Activated T-cell treated with anti-CD3 and anti-CD28 coated beads for 24 hours (primary cell): Measurements from ENCODE around the gene NRSN2.
"Not testable (repeated sequence)": the region's sequence is repeated elsewhere in the genome, so short reads cannot be mapped to it uniquely, and the experiment has no call there.

Experiments used
- DNase-seq: peaks from one replicate; pipeline ENCODE4 v3.0.0-alpha.2; 2020; ENCODE audit warnings: low read depth

Gene NRSN2

DNA sequence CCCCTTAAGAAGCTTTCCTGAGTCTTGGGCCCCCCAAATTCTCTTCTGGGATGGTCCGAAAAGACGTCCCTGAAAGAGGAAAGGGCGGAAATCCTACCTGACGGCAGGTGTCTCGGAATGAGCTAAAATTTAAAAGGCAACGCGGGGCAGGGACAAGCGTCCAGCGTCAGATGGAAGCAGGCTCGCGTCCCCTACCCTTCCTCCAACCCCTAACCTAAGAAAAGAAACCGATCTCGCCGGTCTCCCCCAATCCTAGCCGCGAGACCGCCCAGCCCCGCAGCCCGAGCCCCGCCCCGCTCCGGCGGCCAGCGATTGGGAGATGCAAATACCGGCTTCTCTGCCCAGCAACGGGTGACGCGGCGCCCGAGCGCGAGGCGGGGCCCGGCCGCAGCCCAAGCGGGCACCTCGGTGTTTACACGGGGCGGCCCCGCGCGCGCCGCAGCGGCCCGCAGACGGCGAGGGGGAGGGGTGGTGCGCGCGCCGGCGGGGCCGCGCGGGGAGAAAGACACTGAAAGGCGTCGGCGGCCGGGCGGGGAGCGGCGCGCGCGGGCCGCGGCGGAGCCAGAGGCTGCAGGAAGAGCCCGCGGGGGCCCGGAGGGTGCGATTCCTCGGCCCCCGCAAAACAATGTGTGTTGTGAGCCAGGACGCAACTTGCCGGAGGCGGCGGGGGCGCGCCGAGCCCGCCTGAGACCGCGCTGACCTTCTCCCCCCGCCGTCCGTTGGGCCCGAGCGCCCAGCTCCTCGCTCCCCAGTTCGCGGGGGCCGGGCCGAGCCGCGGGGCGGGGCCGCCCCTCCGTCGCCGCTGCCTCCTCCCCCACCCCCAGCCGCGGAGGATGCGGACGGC is 21.6 kb upstream of the NRSN2 start, which contains the start of gene SOX12:
Gene SOX12 (plus strand): TSS at position 508 of the 844 bp plus-strand sequence. CDS start 373 bp downstream, outside the sequence.
- DNase-seq: peak; percentile 94

DNA sequence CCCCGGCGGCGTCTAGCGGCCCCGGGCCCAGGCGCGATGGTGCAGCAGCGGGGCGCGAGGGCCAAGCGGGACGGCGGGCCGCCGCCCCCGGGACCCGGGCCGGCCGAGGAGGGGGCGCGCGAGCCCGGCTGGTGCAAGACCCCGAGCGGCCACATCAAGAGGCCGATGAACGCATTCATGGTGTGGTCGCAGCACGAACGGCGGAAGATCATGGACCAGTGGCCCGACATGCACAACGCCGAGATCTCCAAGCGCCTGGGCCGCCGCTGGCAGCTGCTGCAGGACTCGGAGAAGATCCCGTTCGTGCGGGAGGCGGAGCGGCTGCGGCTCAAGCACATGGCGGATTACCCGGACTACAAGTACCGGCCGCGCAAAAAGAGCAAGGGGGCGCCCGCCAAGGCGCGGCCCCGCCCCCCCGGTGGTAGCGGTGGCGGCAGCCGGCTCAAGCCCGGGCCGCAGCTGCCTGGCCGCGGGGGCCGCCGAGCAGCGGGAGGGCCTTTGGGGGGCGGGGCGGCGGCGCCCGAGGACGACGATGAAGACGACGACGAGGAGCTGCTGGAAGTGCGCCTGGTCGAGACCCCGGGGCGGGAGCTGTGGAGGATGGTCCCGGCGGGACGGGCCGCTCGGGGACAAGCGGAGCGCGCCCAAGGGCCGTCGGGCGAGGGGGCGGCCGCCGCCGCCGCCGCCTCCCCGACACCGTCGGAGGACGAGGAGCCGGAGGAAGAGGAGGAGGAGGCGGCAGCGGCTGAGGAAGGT is 20.8 kb upstream of the NRSN2 start:
- no peak for DNase-seq

DNA sequence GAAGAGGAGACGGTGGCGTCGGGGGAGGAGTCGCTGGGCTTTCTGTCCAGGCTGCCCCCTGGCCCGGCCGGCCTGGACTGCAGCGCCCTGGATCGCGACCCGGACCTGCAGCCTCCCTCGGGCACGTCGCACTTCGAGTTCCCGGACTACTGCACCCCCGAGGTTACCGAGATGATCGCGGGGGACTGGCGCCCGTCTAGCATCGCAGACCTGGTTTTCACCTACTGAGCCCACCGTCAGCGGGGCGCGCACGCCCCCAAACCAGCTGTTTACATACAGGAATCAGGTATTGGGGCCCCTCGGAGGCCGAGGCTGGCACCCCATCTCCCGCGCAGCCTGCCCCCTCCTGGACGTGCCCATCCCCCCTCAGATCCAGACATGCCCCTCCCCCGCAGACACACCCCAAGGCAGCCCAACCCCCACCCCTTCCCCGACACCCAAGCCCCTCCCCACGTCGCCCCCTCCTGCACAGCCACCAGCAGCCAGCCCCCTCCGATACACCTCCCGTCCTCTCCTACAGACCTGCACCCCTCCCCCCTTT is 20.2 kb upstream of the NRSN2 start:
- DNase-seq: peak; percentile 52

DNA sequence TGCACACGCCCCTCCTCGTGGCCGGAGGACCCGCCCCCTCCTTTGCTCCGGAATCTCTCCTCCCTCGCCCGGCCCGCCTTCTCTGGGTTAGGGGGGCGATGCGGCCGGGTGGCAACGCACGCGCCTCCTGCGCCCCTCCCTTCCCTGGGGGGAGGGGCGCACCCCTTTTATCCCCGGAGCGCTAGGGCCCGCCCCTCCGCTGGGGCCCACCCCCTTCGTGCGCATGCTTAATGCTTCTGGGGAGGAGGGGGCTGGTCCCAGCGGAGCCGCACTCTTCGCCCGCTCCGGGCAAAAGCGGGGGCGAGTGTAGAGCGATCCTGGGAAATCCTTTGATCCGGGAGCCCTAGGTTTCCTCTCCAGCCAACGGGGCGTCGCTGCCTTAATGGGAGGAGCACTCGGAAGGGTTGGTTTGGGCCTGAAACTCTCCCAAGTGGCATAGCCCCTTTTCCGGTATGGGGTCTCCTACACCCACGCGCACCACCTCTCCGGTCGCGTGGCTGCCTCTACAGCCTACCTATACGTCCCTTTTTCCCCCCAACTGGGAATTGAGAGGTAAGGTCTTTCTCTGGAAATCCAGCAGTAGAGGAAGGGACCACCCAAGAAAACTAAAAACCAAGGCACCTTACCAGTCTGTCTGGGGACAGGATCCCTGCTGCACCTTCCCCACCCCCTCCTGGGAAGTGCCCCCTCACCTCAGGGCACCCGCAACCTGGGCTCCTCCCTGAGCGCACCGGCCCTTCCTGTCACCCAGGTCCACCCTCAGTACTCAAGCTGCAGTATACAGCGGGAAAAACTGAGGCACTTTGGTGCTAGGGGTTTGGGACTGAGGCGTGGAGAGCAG is 19.5 kb upstream of the NRSN2 start:
- no peak for DNase-seq

DNA sequence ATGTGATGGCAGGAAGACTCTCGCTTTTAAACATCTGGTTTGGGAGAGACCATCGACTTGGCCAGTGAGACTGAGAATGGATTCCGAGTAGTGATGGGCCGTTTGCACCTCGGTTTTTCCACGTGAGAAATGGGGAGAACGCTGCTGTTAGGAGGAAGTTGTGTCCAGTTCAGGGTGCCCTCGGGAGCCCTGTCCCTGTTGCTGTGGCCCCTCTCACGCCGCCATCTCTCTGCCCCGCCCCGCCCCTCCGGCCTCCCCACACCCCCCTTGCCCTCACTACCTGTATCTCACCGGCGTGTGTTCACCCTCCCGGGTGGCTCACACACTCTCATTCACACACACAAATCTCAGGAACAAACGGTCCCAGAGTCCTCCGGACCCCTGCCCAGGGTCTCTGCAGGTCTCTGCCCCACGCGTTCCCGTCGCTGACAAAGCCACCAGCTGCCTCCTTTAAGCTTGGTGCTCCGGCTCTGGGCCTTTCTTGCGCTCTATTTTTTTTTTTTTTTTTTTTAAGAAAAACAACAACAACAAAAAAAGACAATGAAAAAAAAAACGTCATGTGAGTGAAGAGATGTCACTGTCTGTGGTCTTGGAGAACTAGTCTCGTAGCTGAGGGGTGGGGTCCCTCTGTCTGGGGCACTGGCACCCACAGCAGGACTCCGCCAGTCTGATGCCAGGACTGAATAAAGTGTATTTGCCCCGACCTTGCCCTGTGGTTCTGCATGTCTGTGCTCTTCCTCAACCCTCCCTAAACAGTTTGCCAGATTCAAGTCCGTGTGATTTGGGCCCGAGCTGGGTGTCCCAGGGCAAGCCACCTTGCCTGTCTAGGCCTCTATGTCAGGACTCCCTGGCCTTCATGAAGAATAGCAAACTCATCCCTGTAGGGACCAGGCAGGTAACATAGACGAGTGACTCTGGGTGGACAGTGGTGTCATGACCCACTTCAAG is 18.6 kb upstream of the NRSN2 start:
- no peak for DNase-seq

DNA sequence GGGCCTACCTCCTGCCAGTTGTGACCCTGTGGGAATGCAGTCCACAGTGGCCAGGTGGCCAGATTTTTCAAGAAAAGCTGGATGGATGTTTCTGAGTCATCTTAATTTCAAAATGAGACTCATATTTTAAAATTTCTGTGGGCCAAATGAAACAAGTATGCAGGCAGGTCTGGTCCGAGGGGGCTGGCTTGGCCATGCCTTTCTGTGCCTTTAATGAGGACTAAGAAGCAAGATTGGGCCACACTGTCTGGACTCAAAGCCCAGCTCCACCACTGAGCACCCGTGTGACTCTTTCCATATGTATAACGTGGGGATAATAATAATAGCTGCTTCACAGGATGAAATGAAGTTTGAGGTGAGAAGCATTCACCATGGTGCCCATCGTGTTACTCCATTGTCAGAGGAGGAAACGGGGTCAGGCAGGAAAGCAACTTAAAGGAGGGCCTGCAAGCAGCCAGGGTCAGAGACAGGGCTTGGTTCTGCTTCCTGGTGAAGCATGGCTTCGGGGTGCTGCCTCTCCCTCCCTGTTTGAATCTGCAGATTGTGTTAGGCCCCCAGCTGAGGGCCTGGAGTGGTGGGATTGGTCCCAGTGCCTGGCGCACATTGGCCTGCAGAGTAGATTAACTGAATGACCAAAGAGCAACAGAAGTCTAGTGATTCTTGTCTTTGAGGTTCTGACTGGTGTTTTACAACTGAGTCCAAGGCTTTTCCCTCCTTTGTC is 17.8 kb upstream of the NRSN2 start:
- DNase-seq: no peak

DNA sequence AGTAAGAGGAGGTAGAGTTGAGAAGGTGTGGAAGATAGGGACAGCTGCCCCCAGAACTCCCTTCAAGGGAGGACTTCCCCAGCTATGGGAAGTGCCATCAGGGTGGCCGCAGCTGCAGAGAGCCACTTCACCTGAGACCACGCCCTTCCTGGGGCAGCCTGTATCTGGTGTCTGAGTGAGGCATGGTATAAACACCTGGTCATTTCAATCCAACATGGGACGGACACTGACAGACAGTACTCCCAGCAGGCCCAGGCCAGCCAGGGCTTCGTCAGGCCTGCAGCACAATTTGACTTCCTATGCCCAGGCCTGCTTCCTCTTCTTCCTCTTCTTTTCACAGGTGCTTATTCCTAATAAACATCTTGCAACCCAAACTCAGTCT is 17.1 kb upstream of the NRSN2 start:
- no peak for DNase-seq

DNA sequence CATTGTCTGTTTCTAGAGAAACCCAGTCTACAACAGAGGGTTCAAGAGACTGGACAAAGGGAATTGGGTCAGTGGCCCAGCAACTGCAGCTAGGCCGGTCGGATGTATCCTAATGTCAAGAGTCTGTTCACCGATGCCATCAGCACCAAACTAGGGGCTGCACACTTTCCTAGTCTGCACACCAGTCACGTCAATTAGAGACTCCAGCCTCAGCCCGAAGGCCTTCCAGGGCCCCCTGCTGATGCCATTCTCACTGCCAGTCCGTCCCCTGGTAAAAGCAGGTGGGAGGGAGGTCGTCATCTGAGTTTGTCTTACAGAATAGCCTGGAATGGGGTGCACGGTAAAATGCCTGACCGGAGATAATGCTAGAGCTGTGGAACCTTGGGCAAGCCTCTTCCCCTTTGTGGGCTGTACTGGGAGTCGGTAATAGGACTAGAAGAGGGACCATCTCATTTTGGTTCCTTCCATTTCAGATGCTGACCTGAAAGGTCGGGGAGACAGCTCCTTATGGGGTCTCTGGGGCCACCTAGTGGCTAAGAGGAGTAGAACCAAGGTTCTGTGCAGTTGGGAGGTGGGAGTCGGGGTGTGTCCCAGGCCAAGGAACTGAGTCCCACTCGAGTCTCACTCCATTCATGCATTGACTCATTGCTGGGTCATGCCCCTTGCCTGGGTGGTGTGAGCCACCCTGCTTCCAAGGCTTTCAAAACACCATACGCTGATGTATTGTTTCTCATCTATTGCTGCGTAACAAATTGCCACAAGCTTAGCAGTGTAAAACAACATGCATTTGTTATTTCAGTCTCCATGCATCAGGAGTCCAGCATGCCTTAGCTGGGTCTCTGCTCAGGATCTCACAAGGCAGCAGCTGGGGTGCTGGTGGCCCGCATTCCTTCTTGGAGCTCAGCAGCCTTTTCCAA is 16.4 kb upstream of the NRSN2 start:
- DNase-seq: peak; percentile 59

DNA sequence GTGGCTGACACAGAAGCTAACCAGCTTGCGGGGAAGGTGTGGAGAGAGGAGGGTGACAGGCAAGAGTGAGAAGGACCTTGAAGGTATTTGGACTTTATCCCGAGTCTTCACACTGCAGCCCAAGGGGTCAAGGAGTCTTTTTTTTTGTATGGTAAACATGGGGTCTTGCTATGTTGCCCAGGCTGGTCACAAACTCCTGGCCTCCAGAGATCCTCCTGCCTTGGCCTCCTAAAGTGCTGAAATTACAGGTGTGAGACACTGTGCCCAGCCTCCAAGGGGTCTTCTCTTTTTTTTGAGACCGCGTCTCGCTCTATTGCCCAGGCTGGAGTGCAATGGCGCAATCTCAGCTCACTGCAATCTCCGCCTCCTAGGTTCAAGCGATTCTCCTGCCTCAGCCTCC is 12.3 kb upstream of the NRSN2 start:
- DNase-seq: no peak

DNA sequence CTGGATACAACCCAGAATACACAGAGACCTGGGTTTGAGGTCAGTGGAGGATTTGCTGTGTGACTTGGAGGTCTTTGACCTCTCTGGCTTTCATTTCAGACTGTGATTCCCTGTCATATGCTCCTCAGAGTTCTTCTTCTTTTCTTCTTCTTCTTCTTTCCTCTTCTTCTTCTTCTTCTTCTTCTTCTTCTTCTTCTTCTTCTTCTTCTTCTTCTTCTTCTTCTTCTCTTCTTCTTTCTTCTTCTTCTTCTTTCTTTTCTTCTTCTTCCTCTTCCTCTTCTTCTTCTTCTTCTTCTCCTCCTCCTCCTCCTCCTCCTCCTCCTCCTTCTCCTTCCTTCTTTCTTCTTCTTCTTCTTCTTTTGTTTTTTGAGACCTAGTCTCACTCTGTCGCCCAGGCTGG is 10.9 kb upstream of the NRSN2 start:
- DNase-seq: not testable (repeated sequence)

DNA sequence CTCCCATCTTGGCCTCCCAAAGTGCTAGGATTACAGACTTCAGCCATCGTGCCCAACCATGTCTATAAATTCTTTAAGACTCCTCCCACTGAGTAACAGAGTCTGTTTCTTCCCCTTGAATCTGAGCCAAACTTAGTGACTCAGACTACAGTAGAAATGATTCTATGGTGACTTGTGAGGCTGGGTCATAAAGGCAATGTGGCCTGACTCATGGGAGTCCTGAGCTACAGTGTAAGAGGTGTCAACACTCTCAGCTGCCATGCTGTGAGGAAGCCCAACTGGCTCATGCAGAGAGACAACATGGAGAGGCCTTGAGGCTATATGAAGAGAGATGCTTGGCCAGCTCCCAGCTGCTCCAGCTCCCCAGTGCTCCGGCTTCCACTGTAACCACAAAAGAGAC is 5.2 kb upstream of the NRSN2 start:
- DNase-seq: peak; percentile 44

DNA sequence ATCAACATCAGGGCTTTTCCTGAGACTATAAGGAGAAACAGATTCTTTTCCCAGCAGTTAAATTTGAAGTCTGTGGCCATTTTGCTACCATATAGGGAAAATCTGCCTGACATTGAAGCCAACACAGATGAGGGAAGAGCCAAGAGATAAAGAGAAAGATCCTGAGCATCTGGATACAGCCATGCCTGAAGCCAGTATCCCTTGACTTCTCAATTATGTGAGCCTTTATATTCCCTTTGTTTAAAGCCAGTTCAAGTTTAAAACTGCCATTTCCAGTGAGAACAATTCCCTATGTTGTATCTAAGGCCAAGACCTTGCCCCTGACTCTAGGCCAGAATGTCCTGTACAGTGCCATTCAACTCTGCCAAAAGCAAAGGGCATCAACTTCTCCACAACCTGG is 3.8 kb upstream of the NRSN2 start:
- no peak for DNase-seq

DNA sequence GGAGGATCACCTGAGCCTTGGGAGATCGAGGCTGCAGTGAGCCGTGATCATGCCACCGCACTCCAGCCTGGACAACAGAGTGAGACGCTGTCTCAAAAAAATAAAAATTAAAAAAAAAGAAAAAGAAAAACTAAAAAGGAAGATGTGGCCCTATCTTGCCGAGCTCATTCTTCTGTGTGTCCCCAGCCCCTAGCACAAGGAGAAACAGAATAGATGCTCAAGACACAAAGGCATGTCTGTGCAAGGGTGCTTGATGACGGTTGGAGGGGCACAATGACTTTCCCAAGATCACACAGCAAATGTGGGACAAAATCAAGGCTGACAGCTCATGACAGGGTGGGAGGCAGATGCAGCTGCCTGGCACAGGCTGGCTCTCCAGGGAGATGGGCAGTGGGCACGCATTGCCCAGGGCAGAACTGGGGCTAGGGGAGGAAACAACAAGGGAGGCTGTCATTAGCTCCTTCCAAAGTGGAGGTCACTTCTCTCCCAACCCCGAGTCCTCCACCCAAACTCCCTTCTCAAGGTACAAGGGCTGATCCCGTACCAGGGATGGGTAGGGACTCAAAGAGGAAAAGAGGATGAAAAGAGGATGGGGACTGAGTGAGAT is 775 bp upstream of the NRSN2 start:
- DNase-seq: no peak

DNA sequence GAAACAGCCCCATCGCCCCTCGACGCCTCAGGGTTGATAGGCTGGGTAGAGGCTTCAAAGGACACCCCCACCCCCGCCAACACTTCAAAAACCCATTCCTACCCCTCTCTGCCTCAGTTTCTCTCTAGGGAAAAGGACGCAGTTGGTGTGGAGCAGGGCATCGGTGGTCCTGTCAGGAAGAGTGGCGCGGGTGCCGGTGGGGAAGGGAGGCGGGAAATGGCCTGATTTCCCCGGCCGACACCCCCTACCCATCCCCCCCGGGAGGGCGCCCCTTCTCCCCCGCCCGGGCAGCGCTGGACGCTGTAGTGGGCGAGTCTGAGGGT is 367 bp downstream of the NRSN2 start:
- no peak for DNase-seq

DNA sequence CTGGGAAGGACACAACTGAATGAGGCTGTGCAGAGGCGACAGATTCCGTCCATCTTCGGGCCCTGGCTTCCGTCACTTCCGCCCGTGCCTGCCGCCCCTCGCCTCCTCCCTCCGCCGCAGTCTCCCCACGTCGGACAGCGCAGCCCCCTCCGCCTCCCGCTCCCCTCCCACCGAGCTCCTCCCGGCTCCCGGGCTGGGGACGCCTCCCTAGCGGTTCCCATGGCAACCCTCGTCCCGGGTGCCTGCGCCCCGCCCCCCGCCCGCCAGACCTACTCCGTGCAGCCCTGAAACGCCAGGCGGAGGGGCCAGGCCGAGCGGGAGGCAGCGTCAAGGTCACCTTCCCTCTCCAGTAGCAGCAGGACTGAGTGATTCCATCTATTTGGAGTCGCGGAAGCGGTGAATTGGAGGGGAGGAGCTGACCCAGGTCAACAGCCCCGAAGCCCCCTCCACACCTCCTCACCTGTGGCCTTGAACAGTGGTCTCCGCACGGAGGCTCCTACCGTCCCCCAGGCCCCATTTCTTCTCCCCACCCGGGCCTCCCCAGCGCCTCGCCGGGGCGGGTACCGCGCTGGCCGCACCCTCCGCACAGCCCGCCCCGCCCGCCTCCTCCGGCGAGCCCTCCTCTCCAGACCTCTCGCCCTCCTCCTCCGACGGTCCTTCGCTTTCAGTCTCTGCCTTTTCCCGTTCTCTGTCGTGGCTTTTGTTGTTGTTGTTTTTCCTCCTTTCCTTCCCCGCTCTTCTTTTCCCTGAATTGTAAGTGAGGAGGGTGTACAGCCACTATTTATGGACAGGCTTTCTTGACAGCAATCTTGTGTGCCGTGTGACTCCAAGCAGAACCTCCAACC is 951 bp downstream of the NRSN2 start:
- peak; percentile 63 for DNase-seq

DNA sequence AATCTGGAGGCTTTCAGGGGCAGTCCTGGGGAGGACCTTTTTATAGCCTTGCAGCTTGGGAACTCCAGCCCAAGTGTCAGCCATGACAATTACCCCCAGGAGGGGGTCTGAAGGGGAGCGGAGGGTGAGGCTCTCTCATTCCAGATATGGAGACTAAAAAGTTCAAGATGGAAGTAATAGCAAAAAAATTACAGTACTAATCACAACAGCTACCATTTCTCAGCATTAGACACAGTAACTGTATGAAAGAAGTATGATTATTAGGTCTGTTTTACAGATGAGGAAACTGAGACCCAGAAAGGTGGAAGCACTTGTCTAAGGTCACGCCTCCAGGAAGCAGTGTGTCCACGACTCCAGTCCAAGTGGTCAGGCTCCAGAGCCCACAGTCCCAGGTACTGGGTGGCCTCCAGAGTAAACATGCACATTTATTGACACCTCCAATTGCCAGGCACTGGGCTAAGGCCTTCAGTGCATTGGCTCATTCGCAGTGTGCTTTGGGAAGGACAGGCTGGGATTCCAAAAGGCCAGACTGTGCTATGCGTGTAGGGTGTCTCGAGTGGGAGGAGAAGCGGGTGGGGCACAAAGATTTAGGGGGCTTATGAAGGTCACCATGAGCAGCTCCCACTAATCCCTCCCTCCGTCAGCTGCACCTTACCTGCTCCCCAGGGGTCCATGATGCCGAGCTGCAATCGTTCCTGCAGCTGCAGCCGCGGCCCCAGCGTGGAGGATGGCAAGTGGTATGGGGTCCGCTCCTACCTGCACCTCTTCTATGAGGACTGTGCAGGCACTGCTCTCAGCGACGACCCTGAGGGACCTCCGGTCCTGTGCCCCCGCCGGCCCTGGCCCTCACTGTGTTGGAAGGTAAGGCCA is 2.3 kb downstream of the NRSN2 start:
- no peak for DNase-seq

DNA sequence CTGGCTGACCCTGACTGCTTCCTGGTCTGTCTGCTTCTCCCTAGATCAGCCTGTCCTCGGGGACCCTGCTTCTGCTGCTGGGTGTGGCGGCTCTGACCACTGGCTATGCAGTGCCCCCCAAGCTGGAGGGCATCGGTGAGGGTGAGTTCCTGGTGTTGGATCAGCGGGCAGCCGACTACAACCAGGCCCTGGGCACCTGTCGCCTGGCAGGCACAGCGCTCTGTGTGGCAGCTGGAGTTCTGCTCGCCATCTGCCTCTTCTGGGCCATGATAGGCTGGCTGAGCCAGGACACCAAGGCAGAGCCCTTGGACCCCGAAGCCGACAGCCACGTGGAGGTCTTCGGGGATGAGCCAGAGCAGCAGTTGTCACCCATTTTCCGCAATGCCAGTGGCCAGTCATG is 6.3 kb downstream of the NRSN2 start:
- no peak for DNase-seq
